Measurements from ENCODE around the gene THEMIS2.

DNA sequence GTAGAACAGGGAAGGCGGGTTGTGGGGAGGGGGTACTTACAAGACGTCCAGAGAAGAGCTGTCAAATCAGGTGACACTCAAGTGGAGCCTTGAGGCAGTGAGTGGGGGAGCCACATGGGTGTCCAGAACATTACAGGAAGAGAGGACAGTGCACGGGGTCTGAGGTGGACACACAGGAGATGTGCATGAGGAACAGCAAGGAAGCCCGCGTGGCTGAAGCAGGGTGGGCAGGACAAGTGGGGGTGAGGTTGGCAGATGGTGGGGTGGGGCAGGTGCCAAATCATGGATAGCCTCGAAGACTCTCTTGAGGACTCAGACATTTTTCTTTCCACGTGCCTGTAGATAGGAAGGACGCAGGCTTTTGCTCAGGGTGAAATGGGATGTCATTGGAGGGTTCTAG is 63.4 kb downstream of the THEMIS2 start:
- TF ChIP-seq, protein P1, sequence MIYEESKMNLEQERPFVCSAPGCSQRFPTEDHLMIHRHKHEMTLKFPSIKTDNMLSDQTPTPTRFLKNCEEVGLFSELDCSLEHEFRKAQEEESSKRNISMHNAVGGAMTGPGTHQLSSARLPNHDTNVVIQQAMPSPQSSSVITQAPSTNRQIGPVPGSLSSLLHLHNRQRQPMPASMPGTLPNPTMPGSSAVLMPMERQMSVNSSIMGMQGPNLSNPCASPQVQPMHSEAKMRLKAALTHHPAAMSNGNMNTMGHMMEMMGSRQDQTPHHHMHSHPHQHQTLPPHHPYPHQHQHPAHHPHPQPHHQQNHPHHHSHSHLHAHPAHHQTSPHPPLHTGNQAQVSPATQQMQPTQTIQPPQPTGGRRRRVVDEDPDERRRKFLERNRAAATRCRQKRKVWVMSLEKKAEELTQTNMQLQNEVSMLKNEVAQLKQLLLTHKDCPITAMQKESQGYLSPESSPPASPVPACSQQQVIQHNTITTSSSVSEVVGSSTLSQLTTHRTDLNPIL (CRISPR knock-in tag; IDR thresholded peaks at IDR 0.05; ENCODE audit: low read depth) = no peak
- TF ChIP-seq ZC3H10 (CRISPR knock-in tag; IDR thresholded peaks at IDR 0.05) (no peak), OSR1 (CRISPR knock-in tag; IDR thresholded peaks at IDR 0.05) (no peak)
